Transverse colon (tissue), 3 donors: Measurements from ENCODE around the gene PRKAR1B.

ENCODE experiments used
- POLR2A ChIP-seq: fragments of 450-650 bp; IDR thresholded peaks from one replicate; pipeline ENCODE4 v1.6.1; 2016; ENCODE audit warnings: antibody characterized with exemption, mild to moderate bottlenecking, moderate library complexity
- TF ChIP-seq, protein P1 (sequence below), 5 experiments: fragments of 200-600 bp in 3 of 5; fragments of 450-650 bp in 2 of 5; sonication (generic) in 3 of 5; IDR thresholded peaks; 1 replicate in 2 of 5; 2 replicates in 3 of 5; pipeline ENCODE4 v1.5.1; 2016 to 2017; ENCODE audit warnings: antibody characterized with exemption in 5 of 5, inconsistent platforms in 3 of 5, mild to moderate bottlenecking in 2 of 5, moderate library complexity in 1 of 5

DNA sequence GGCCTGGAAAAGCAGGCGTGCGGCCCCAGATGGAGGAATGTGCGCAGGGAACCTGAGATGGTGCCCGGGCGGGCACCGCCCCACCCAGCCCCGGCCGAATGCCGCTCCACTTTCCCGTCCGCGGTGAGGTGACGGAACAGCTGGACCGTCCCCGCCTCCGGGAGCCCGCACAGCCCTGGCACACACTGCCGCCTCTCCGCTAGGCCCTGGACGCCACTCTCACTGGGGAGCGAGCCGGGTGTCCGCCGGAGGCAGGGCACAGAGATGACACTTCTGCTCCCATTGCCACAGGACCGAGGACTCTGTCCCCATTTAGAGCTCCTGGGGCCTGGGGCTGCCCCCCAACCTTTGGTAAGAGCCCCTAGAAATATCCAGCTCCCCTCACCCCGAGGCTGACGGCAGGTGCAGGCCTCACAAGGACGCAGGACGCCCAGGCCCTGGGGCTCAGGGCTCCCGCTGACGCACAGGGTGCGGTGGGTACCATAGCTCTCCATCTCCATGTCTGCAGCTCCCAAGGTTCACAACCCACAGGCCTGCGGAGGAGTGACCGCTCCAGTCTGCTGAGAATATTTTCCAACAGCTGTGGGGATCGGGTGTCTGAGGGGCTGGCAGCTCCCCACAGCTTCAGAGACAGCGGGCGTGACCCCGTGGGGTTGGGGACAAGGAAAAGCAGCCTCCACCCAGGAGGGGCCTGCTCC lies 155.2 kb downstream of the PRKAR1B start:
- TF ChIP-seq, protein P1, sequence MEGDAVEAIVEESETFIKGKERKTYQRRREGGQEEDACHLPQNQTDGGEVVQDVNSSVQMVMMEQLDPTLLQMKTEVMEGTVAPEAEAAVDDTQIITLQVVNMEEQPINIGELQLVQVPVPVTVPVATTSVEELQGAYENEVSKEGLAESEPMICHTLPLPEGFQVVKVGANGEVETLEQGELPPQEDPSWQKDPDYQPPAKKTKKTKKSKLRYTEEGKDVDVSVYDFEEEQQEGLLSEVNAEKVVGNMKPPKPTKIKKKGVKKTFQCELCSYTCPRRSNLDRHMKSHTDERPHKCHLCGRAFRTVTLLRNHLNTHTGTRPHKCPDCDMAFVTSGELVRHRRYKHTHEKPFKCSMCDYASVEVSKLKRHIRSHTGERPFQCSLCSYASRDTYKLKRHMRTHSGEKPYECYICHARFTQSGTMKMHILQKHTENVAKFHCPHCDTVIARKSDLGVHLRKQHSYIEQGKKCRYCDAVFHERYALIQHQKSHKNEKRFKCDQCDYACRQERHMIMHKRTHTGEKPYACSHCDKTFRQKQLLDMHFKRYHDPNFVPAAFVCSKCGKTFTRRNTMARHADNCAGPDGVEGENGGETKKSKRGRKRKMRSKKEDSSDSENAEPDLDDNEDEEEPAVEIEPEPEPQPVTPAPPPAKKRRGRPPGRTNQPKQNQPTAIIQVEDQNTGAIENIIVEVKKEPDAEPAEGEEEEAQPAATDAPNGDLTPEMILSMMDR (IDR thresholded peaks at IDR 0.05): no peak
- no peak for TF ChIP-seq POLR2A
